Uterus (tissue), 2 donors: Measurements from ENCODE around the gene FCRLA.

Experiments used
- POLR2A ChIP-seq, 2 donors: fragments of 450-650 bp; IDR thresholded peaks; one replicate each; pipeline ENCODE4 v1.6.1; 2016; ENCODE audit warnings: antibody characterized with exemption in 2 of 2, mild to moderate bottlenecking in 1 of 2, moderate library complexity in 1 of 2
- TF ChIP-seq, protein P1 (sequence below), 4 experiments: fragments of 200-600 bp in 2 of 4; fragments of 450-650 bp in 2 of 4; sonication (generic) in 2 of 4; IDR thresholded peaks; one replicate each; pipeline ENCODE4 v1.5.1; 2016 to 2019; ENCODE audit warnings: antibody characterized with exemption in 4 of 4, mild to moderate bottlenecking in 2 of 4, moderate library complexity in 1 of 4

DNA sequence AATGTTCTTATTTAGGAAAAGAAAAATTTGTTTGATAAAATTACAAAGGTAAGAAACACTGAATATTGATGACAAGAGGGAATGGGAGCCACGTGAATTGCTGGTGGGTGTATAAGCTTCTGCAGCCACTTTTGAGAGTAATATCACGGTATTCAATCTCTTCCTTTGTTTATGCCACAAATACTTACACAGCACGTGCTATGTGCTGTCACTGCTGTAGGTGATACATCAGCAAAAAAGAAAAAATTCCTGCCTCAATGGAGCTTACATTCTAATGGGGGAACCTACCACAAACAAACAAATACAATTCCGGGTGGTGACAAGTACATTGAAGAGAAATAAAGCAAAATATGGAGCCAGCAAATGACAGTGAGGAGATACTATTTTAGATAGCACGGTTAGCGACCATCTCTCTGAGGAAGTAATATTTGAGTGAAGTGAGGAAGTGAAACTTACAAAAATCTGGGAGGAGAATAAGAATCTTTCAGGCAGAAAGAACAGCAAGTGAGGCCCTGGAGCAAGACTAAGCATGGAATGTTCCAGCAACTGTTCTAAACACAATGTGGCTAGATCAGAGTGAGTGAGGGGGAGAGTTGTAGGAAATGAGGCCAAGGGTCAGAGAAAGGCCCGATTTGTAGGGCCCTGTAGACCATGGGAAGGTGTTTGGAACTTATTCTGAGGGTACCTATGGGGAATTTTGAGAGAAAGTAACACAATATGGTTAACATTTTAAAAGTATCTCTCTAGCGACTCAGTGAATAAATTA lies 11.7 kb downstream of the FCRLA start:
- TF ChIP-seq, protein P1, sequence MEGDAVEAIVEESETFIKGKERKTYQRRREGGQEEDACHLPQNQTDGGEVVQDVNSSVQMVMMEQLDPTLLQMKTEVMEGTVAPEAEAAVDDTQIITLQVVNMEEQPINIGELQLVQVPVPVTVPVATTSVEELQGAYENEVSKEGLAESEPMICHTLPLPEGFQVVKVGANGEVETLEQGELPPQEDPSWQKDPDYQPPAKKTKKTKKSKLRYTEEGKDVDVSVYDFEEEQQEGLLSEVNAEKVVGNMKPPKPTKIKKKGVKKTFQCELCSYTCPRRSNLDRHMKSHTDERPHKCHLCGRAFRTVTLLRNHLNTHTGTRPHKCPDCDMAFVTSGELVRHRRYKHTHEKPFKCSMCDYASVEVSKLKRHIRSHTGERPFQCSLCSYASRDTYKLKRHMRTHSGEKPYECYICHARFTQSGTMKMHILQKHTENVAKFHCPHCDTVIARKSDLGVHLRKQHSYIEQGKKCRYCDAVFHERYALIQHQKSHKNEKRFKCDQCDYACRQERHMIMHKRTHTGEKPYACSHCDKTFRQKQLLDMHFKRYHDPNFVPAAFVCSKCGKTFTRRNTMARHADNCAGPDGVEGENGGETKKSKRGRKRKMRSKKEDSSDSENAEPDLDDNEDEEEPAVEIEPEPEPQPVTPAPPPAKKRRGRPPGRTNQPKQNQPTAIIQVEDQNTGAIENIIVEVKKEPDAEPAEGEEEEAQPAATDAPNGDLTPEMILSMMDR (IDR thresholded peaks at IDR 0.05): no peak
- TF ChIP-seq POLR2A (IDR thresholded peaks at IDR 0.05): no peak
